Prostate gland (tissue), 2 donors: ENCODE data around the gene LAX1. TPM values are rescaled to one million over a fixed set of nuclear protein-coding genes. Genes with fewer than 3 reads are reported as not detected.
A peak's percentile ranks its signal among the peaks of the same experiment; 100 is the strongest.
"Not testable (repeated sequence)": the region's sequence is repeated elsewhere in the genome, so short reads cannot be mapped to it uniquely, and the experiment has no call there.

Source experiments
- DNase-seq: peaks from one replicate; pipeline ENCODE4 v3.0.0-alpha.2; 2019; ENCODE audit warnings: low spot score
- H3K27ac ChIP-seq, 2 donors: fragments of 200-600 bp; sonication (generic); 2 replicates each; pipeline ENCODE4 v1.5.1; 2017 to 2019
- H3K27me3 ChIP-seq: fragments of 200-600 bp; sonication (generic); replicated peaks from 2 replicates; pipeline ENCODE4 v1.5.1; 2019; ENCODE audit not compliant: insufficient read depth
- H3K36me3 ChIP-seq, 2 donors: fragments of 200-600 bp; sonication (generic); 1 replicate in 1 of 2; 2 replicates in 1 of 2; pipeline versions ENCODE4 v1.5.1 to v1.8.1; 2017 to 2019
- H3K4me1 ChIP-seq: fragments of 200-600 bp; sonication (generic); replicated peaks from 2 replicates; pipeline ENCODE4 v1.5.1; 2019
- H3K4me3 ChIP-seq, 2 donors: fragments of 200-600 bp; sonication (generic); 2 replicates each; pipeline ENCODE4 v1.5.1; 2017 to 2019
- H3K9me3 ChIP-seq: fragments of 200-600 bp; sonication (generic); 2 replicates; pipeline ENCODE4 v1.5.1; 2017
- POLR2A ChIP-seq: fragments of 450-650 bp; IDR thresholded peaks from one replicate; pipeline ENCODE4 v1.6.1; 2016; ENCODE audit warnings: antibody characterized with exemption, mild to moderate bottlenecking
- POLR2AphosphoS5 ChIP-seq: sonication (generic); formaldehyde crosslinking; IDR thresholded peaks from one replicate; pipeline ENCODE4 v1.6.1; 2017; ENCODE audit warnings: antibody characterized with exemption
- WGBS: methylation state at CpG from one replicate; pipeline ENCODE4 v1.1.5; 2018; 5-methylcytosine and 5-hydroxymethylcytosine counted together
- intact Hi-C: fragments of 100-400 bp; cut with DNase I; formaldehyde crosslinking; loops from one replicate; pipeline ENCODE4 v1.14.2; 2022
- total RNA-seq, 2 donors: library from RNA; depleted of rRNA; stranded (reverse); fragments of >200 nt; gene quantifications; one replicate each; pipeline ENCODE4 v1.1.0, GENCODE V29; 2016
- TF ChIP-seq, protein P1 (sequence below), 4 experiments: fragments of 200-600 bp in 2 of 4; fragments of 450-650 bp in 2 of 4; sonication (generic) in 2 of 4; IDR thresholded peaks; 1 replicate in 3 of 4; 2 replicates in 1 of 4; pipeline ENCODE4 v1.5.1; 2016 to 2019; ENCODE audit warnings: antibody characterized with exemption in 4 of 4, mild to moderate bottlenecking in 2 of 4, moderate library complexity in 2 of 4

Gene LAX1
- total RNA-seq, 2 donors from 2014 or later, result 0.05 to 0.40 TPM

- H3K4me1 ChIP-seq, result peaks cover 4% of the 10 kb centered on the region
- no peak overlapping the region for H3K27ac ChIP-seq
- intact Hi-C loops, result no loop called here
- H3K36me3 ChIP-seq, result no peaks in the 10 kb centered on the region
- WGBS, result 96% methylated on average over 6 of the region's 6 CpGs
- H3K9me3 ChIP-seq, result no peaks in the 10 kb centered on the region
- no peaks in the 10 kb centered on the region for H3K27me3 ChIP-seq
- TF ChIP-seq, protein P1, sequence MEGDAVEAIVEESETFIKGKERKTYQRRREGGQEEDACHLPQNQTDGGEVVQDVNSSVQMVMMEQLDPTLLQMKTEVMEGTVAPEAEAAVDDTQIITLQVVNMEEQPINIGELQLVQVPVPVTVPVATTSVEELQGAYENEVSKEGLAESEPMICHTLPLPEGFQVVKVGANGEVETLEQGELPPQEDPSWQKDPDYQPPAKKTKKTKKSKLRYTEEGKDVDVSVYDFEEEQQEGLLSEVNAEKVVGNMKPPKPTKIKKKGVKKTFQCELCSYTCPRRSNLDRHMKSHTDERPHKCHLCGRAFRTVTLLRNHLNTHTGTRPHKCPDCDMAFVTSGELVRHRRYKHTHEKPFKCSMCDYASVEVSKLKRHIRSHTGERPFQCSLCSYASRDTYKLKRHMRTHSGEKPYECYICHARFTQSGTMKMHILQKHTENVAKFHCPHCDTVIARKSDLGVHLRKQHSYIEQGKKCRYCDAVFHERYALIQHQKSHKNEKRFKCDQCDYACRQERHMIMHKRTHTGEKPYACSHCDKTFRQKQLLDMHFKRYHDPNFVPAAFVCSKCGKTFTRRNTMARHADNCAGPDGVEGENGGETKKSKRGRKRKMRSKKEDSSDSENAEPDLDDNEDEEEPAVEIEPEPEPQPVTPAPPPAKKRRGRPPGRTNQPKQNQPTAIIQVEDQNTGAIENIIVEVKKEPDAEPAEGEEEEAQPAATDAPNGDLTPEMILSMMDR (IDR thresholded peaks at IDR 0.05), result no peak
- TF ChIP-seq POLR2A, result no peak
- no peak for TF ChIP-seq POLR2AphosphoS5
- no peak for DNase-seq
- H3K4me3 ChIP-seq, result no peak overlapping the region
Observed at GRCh38 chr1:203746281-203746680, 18.7 kb upstream of the LAX1 start.

DNA sequence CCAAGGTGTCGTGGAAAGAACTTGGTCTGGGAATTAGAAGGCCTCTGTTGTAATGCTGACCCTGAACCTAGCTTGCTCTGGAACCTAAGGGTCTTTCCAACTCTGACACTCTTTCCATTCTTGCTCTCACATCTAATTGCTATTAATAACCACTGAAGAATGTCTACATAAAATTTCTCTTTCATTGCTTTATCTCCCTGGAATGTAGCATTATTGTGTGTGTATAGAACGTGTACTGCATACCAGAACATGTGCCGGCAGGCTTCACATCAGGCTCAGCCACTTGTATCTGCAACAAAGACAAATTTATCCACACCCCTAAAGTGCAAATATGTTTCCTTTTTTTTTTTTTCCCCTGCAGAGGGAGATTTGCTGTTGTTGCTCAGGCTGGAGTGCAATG lies 13.9 kb upstream of the LAX1 start:
- no peaks in the 10 kb centered on the region for H3K27me3 ChIP-seq
- no peaks in the 10 kb centered on the region for H3K9me3 ChIP-seq
- peak; percentile 63 for TF ChIP-seq POLR2AphosphoS5
- TF ChIP-seq, protein P1 (IDR thresholded peaks at IDR 0.05), result no peak
- no peaks in the 10 kb centered on the region for H3K4me1 ChIP-seq
- intact Hi-C loops, result no loop called here
- DNase-seq, result peak; percentile 51
- H3K4me3 ChIP-seq, result no peak overlapping the region
- H3K27ac ChIP-seq, result peak overlapping the region in 1 of 2 donors; percentile 27
- 33% methylated on average over 3 of the region's 3 CpGs for WGBS
- H3K36me3 ChIP-seq, result no peaks in the 10 kb centered on the region

DNA sequence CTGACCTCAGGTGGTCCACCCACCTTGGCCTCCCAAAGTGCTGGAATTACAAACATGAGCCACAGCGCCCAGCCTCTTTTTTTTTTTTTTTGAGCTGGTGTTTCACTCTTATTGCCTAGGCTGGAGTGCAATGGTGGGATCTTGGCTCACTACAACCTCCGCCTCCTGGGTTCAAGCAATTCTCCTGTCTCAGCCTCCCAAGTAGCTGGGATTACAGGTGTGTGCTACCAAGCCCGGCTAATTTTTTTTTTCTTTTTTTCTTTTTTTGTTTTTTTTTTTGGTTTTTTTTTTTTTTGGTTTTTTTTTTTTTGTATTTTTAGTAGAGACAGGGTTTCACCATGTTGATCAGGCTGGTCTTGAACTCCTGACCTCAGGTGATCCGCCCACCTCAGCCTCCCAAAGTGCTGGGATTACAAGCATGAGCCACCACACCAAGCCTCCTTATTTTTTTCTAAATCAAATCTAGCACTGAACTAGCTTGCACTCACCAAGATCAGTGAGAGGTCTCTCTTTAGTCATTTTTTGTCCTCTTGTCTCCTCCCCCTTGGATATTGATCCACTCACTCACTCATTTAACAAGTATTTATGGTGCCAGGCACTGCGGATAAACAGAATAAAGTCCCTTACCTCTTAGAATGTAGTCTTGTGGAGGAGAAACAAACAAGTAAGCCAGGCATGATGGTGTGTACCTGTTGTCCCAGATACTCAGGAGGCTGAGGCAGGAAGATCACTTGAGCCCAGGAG lies 13.2 kb upstream of the LAX1 start:
- DNase-seq, H3K9me3 ChIP-seq, intact Hi-C loops, H3K27ac ChIP-seq, H3K4me3 ChIP-seq, H3K27me3 ChIP-seq, H3K4me1 ChIP-seq, H3K36me3 ChIP-seq: not testable (repeated sequence)
- 95% methylated on average over 5 of the region's 5 CpGs for WGBS

- intact Hi-C loops, result no loop called here
Observed at GRCh38 chr1:203754455-203754864, 10.5 kb upstream of the LAX1 start.

GRCh38 chr1:203756036-203756435 lies 8.9 kb upstream of the LAX1 start:
- H3K27ac ChIP-seq, result no peak overlapping the region
- DNase-seq, result no peak
- no peaks in the 10 kb centered on the region for H3K4me1 ChIP-seq
- no peak overlapping the region for H3K4me3 ChIP-seq
- H3K27me3 ChIP-seq, result no peaks in the 10 kb centered on the region
- TF ChIP-seq POLR2A (no peak), POLR2AphosphoS5 (no peak)
- TF ChIP-seq, protein P1 (IDR thresholded peaks at IDR 0.05), result no peak
- no peaks in the 10 kb centered on the region for H3K36me3 ChIP-seq
- intact Hi-C loops, result no loop called here
- 91% methylated on average over 4 of the region's 4 CpGs for WGBS
- H3K9me3 ChIP-seq, result no peaks in the 10 kb centered on the region

More at GRCh38 chr1:203754455-203754864, 10.5 kb upstream of the LAX1 start:
- no peak for DNase-seq
- Histone ChIP-seq H3K27ac (no peak overlapping the region), H3K36me3 (no peaks in the 10 kb centered on the region), H3K9me3 (no peaks in the 10 kb centered on the region), H3K4me1 (no peaks in the 10 kb centered on the region), H3K4me3 (no peak overlapping the region), H3K27me3 (no peaks in the 10 kb centered on the region)
- WGBS, result 49% methylated on average over 4 of the region's 4 CpGs
- TF ChIP-seq, protein P1 (IDR thresholded peaks at IDR 0.05), result no peak
- TF ChIP-seq POLR2A (no peak), POLR2AphosphoS5 (no peak)

DNA sequence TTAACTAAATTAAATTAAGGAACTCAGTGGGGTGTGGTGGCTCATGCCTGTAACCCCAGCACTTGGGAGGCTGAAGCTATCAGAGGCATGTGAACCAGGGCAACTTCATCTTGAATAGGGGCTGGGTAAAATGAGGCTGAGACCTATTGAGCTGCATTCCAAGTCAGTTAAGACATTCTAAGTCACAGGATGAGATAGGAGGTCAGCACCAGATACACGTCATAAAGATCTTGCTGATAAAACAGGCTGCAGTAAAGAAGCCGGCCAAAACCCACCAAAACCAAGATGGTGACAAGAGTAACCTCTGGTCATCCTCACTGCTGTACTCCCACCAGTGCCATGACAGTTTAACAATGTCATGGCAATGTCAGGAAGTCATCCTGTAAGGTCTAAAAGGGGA lies 6.2 kb upstream of the LAX1 start:
- 65% methylated on average over 2 of the region's 2 CpGs for WGBS

More for the DNA sequence above, 6.2 kb upstream of the LAX1 start:
- intact Hi-C loops, H3K9me3 ChIP-seq, DNase-seq, H3K27me3 ChIP-seq, H3K36me3 ChIP-seq, H3K27ac ChIP-seq, H3K4me3 ChIP-seq, H3K4me1 ChIP-seq: not testable (repeated sequence)
